Skeletal muscle tissue (tissue), 4 donors: ENCODE data around the gene HLA-DMA. TPM values are rescaled to one million over a fixed set of nuclear protein-coding genes. Genes with fewer than 3 reads are reported as not detected.
"Not testable (repeated sequence)": the region's sequence is repeated elsewhere in the genome, so short reads cannot be mapped to it uniquely, and the experiment has no call there.

Experiments used
- H3K27ac ChIP-seq: one replicate; pipeline ENCODE4 v1.7.0; 2013; ENCODE audit warnings: mild to moderate bottlenecking, low read depth, low read length, inconsistent platforms
- H3K27me3 ChIP-seq, 3 donors: one replicate each; pipeline ENCODE4 v1.7.0; 2013; ENCODE audit warnings: low read length in 3 of 3; ENCODE audit not compliant: control insufficient read depth in 3 of 3, insufficient read depth in 3 of 3
- H3K36me3 ChIP-seq, 3 donors: one replicate each; pipeline ENCODE4 v1.7.0; 2013; ENCODE audit warnings: low read length in 3 of 3; ENCODE audit not compliant: control insufficient read depth in 3 of 3, insufficient read depth in 3 of 3
- H3K4me1 ChIP-seq, 3 donors: one replicate each; pipeline ENCODE4 v1.7.0; 2013; ENCODE audit warnings: low read length in 3 of 3, mild to moderate bottlenecking in 3 of 3; ENCODE audit not compliant: control insufficient read depth in 3 of 3, insufficient read depth in 3 of 3
- H3K4me3 ChIP-seq, 3 donors: one replicate each; pipeline ENCODE4 v1.7.0; 2013; ENCODE audit warnings: low read length in 3 of 3
- H3K9ac ChIP-seq, 3 donors: one replicate each; pipeline ENCODE4 v1.7.0; 2013; ENCODE audit warnings: low read length in 3 of 3, mild to moderate bottlenecking in 3 of 3, moderate library complexity in 2 of 3, low read depth in 1 of 3
- H3K9me3 ChIP-seq, 3 donors: one replicate each; pipeline ENCODE4 v1.7.0; 2013; ENCODE audit warnings: low read length in 3 of 3; ENCODE audit not compliant: control insufficient read depth in 3 of 3
- total RNA-seq: library from RNA; depleted of rRNA; stranded (reverse); fragments of >200 nt; gene quantifications from one replicate; pipeline ENCODE4 v1.2.3, GENCODE V29; 2014
- donor health status: Osteomylitis.

The HLA-DMA gene
- total RNA-seq, 1 donor from 2014 or later = 6.3 TPM

DNA sequence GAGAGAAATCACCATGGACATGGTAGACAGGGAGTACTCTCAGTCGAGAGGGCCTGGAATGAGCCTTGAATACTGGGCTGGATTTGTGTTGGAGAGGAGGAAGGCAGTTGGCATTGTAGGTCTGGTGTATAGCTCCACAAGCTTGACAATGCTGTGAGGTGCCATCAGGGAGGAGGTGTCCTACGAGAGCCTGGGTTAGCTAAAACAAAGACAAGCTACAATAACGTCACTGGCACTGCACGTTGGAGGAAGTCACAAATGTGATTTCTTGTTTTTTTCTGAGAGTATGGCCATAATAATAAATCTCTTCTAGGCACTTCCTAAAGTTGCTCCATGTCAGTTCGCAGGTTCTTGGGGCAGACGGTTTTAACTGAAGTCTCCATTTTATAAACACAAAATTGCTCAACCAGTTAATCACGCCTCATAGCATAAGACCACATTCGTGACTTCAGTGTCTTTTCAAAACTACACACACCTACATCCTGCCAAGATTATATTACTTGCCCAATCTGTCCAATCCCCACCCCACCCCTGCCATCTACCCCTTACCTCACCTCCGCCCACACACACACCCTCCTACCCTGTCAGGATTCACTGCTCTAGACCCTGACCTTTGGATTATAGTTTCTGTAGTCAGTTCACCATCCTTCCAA is 7.7 kb downstream of the HLA-DMA start:
- Histone ChIP-seq H3K9ac (no peak overlapping the region), H3K4me1 (peaks cover 0 to 11% (median 8%) of the 10 kb centered on the region in 3 donors), H3K9me3 (no peaks in the 10 kb centered on the region), H3K36me3 (no peaks in the 10 kb centered on the region), H3K4me3 (no peak overlapping the region), H3K27me3 (no peaks in the 10 kb centered on the region), H3K27ac (peak overlapping the region; percentile 39)

DNA sequence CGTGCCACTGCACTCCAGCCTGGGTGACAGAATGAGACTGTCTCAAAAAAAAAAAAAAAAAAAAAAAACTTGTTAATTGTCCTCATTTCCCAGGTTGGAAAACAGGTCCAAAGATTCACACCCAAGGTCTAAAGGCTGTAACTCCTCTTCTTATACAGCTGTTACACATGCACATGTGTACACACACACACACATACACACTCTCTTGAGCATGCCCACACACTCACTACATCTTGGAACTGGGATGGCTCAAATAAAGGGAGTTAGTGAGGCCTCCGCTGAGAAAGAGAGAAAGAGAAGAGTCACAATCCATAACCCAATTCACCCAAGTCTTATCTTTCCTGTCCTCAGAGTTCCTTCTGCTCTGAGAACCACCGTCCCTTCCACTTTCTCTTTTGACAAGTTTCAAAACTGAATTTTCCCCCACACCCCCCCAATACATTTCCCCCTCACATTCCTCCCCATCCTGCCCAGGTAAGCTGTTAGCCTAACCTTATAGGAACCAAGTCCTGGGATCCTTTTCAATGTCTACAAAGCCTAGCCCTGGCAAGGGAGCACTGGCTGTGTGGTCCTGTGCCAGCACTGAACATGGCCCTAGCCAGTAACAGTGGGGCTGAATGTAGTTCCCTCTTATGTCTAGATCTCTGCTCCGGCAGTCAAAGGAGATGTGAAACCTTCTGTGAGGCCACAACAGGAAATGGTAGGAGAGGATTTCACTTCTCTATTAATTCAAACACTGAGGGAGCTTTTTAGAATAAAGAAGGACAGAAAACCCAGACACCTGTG is 8.8 kb downstream of the HLA-DMA start:
- Histone ChIP-seq H3K9me3 (no peaks in the 10 kb centered on the region), H3K4me3 (no peak overlapping the region), H3K4me1 (peaks cover 0 to 11% (median 8%) of the 10 kb centered on the region in 3 donors), H3K27me3 (no peaks in the 10 kb centered on the region), H3K36me3 (no peaks in the 10 kb centered on the region), H3K27ac (peak overlapping the region; percentile 39), H3K9ac (no peak overlapping the region)

DNA sequence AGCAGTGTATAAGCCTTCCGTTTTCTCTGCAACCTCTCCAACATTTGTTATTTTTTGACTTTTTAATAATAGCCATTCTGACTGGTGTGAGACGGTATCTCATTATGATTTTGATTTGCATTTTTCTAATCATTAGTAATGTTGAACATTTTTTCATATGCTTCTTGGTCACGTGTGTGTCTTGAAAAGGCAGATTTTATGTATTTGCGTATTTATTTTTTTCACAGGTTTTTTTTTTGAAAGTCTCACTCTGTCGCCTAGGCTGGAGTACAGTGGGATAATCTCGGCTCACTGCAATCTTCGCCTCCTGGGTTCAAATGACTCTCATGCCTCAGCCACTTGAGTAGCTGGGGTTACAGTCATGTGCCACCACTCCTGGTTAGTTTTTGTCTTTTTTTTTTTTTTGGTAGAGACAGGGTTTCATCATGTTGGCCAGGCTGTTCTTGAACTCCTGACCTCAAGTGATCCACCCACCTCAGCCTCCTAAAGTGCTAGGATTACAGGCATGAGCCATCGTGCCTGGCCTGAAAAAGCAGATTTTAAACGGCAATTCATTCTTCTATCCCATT is 10.3 kb downstream of the HLA-DMA start:
- not testable (repeated sequence) for H3K9me3 ChIP-seq, H3K9ac ChIP-seq, H3K36me3 ChIP-seq, H3K4me3 ChIP-seq, H3K27me3 ChIP-seq, H3K27ac ChIP-seq
- peaks cover 0 to 11% (median 8%) of the 10 kb centered on the region in 3 donors for H3K4me1 ChIP-seq

GRCh38 chr6:32941214-32941768 is 11.6 kb downstream of the HLA-DMA start:
- no peaks in the 10 kb centered on the region for H3K36me3 ChIP-seq
- H3K9ac ChIP-seq = peak overlapping the region in 1 of 3 donors; percentile 41
- no peak overlapping the region for H3K4me3 ChIP-seq
- H3K27ac ChIP-seq = peak overlapping the region; percentile 73
- peaks cover 0 to 3% (median 0%) of the 10 kb centered on the region in 3 donors for H3K27me3 ChIP-seq
- H3K4me1 ChIP-seq = peaks cover 0 to 11% (median 8%) of the 10 kb centered on the region in 3 donors
- H3K9me3 ChIP-seq = no peaks in the 10 kb centered on the region

GRCh38 chr6:32940656-32941213 is 12.2 kb downstream of the HLA-DMA start, which contains the start of gene HLA-DMB:
Gene HLA-DMB (minus strand): TSS chr6:32941028. CDS start chr6:32940807, 221 bp downstream.
- Histone ChIP-seq H3K4me1 (peaks cover 0 to 11% (median 8%) of the 10 kb centered on the region in 3 donors), H3K9ac (peak within 1 kb of the TSS; percentile 50 to 78 (median 74)), H3K4me3 (peak within 1 kb of the TSS; percentile 47 to 79 (median 73)), H3K27me3 (peaks cover 0 to 3% (median 0%) of the 10 kb centered on the region in 3 donors), H3K36me3 (no peaks in the 10 kb centered on the region), H3K9me3 (no peaks in the 10 kb centered on the region), H3K27ac (peak within 1 kb of the TSS; percentile 73)

DNA sequence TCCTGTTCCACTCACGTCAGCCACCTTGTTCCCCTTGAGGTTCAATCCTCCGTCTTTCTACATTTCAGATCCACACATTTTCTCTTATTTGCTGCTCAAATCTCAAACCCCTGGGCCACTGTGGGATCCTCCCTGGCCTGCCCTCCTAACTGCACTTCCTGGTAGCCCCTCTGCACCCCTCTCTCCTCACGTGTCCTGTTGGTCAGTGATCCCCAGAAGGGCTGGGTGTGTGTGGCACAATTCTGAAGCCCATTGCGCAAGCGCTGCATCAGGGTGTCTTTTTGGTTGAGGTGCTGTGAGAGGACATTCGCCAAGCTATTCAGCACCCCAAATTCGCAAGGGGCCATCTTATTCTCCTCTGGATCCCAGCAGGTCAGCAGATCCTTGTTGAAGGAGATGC is 14.4 kb downstream of the HLA-DMA start:
- peaks cover 0 to 11% (median 8%) of the 10 kb centered on the region in 3 donors for H3K4me1 ChIP-seq
- H3K27ac ChIP-seq = no peak overlapping the region
- no peaks in the 10 kb centered on the region for H3K9me3 ChIP-seq
- no peak overlapping the region for H3K4me3 ChIP-seq
- H3K27me3 ChIP-seq = peaks cover 0 to 3% (median 0%) of the 10 kb centered on the region in 3 donors
- H3K36me3 ChIP-seq = no peaks in the 10 kb centered on the region
- H3K9ac ChIP-seq = no peak overlapping the region

GRCh38 chr6:32937230-32937633 is 15.7 kb downstream of the HLA-DMA start:
- Histone ChIP-seq H3K27ac (peak overlapping the region; percentile 51), H3K9me3 (no peaks in the 10 kb centered on the region), H3K4me3 (no peak overlapping the region), H3K36me3 (no peaks in the 10 kb centered on the region), H3K9ac (no peak overlapping the region), H3K4me1 (peaks cover 0 to 11% (median 8%) of the 10 kb centered on the region in 3 donors), H3K27me3 (peaks cover 0 to 3% (median 0%) of the 10 kb centered on the region in 3 donors)

DNA sequence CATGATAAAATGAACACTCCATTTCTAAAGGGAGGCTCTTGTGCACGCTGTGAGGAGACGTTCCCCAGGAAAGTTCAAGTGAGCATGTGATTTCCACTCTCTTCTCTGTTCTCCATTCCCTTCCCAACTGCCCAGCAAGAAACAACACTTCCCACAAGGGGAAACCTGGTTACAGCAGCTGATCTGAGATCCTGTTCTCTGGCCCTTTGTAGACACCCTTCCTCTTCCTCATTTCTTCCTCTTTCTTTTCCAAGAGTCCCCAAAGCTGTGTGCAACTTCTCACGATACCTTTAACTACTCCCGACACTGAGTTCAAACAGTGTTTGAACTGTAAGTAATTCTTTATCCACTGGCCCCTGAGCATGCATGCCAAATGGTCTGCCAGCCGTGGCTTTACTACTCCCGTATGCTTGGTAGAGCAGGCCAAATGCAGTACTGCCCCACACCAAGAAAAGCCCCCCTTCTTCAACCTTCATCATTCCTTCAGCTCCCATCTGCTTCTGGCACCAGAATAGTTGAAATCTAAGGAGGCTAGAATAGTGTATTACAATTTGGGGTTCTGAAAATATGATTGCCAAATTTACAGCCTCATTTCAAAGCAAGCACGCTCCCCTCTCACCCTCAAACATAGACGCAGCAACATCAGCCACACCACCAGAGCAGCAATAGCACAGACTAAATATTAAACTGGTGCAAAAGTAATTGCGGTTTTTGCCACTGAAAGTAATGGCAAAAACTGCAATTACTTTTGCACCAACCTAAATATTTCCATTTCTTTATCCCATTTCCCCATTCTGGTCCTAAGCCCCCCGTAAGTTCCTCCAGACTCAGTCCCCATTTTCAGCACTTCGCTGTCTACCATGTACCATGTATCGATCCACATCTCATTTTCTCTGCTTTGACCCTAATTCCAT is 16.4 kb downstream of the HLA-DMA start:
- peaks cover 0 to 11% (median 8%) of the 10 kb centered on the region in 3 donors for H3K4me1 ChIP-seq
- no peak overlapping the region for H3K4me3 ChIP-seq
- peak overlapping the region; percentile 51 for H3K27ac ChIP-seq
- H3K36me3 ChIP-seq = no peaks in the 10 kb centered on the region
- peaks cover 0 to 3% (median 0%) of the 10 kb centered on the region in 3 donors for H3K27me3 ChIP-seq
- H3K9ac ChIP-seq = no peak overlapping the region
- H3K9me3 ChIP-seq = no peaks in the 10 kb centered on the region
